HL-60 (cell line): Measurements from ENCODE around the gene CACNA1C.

Source experiments
- DNase-seq, 2 experiments: peaks; one replicate each; pipeline ENCODE4 v3.0.0-alpha.2; 2010 to 2020; ENCODE audit warnings: low read depth in 1 of 2, low spot score in 1 of 2
- H3K27ac ChIP-seq: fragments of 250-450 bp; sonication (Bioruptor Pico); replicated peaks from 2 replicates; pipeline ENCODE4 v1.5.1; 2020; ENCODE audit warnings: mild to moderate bottlenecking, moderate library complexity
- H3K27me3 ChIP-seq: fragments of 250-450 bp; sonication (Bioruptor Pico); 2 replicates; pipeline ENCODE4 v1.5.1; 2021; ENCODE audit warnings: mild to moderate bottlenecking, moderate library complexity; ENCODE audit not compliant: insufficient read depth, poor library complexity, severe bottlenecking
- H3K4me3 ChIP-seq: replicated peaks from 2 replicates; pipeline ENCODE4 v1.5.1; 2011; ENCODE audit warnings: mild to moderate bottlenecking, control low read depth, low read length; ENCODE audit not compliant: insufficient read depth
- GABPA ChIP-seq: IDR thresholded peaks from 2 replicates; pipeline ENCODE4 v1.6.1; 2012; ENCODE audit warnings: low read depth
- POLR2AphosphoS5 ChIP-seq: IDR thresholded peaks from 2 replicates; pipeline ENCODE4 v1.6.1; 2012; ENCODE audit warnings: low read depth
- SPI1 ChIP-seq: IDR thresholded peaks from 2 replicates; pipeline ENCODE4 v1.6.1; 2012; ENCODE audit warnings: low read depth, mild to moderate bottlenecking, borderline replicate concordance
- TF ChIP-seq, protein P1 (sequence below): IDR thresholded peaks from one replicate; pipeline ENCODE4 v1.5.1; 2011; ENCODE audit warnings: low read length, control low read depth, inconsistent platforms; ENCODE audit not compliant: insufficient read depth
- TF ChIP-seq, protein P2 (sequence below): IDR thresholded peaks from 2 replicates; pipeline ENCODE4 v1.6.1; 2012; ENCODE audit warnings: low read depth; ENCODE audit not compliant: insufficient replicate concordance

CACNA1C gene

DNA sequence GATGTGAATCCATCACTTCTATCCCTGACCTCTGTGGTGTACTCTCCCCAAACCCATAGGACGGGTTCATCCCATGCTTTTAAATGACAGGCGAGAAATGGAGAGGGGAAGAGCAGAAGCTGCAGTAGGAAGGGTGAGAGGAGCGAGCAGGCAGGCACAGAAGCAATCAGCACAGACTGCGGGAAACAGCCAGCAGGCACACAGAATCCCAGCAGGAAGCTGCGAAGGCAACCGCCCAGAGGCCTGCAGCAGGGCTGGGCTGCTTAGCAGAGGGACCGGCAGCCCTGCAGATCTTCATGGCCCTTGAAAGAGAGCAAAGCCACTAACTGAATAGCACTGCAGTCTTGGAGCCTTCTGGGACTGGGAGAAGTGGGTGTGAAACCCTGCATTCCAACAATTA, 455.0 kb downstream of the CACNA1C start:
- Histone ChIP-seq H3K4me3 (no peak overlapping the region), H3K27ac (no peak overlapping the region), H3K27me3 (no peaks in the 10 kb centered on the region)
- TF ChIP-seq POLR2AphosphoS5 (no peak), SPI1 (no peak), GABPA (no peak)
- TF ChIP-seq, protein P1, sequence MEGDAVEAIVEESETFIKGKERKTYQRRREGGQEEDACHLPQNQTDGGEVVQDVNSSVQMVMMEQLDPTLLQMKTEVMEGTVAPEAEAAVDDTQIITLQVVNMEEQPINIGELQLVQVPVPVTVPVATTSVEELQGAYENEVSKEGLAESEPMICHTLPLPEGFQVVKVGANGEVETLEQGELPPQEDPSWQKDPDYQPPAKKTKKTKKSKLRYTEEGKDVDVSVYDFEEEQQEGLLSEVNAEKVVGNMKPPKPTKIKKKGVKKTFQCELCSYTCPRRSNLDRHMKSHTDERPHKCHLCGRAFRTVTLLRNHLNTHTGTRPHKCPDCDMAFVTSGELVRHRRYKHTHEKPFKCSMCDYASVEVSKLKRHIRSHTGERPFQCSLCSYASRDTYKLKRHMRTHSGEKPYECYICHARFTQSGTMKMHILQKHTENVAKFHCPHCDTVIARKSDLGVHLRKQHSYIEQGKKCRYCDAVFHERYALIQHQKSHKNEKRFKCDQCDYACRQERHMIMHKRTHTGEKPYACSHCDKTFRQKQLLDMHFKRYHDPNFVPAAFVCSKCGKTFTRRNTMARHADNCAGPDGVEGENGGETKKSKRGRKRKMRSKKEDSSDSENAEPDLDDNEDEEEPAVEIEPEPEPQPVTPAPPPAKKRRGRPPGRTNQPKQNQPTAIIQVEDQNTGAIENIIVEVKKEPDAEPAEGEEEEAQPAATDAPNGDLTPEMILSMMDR: no peak
- TF ChIP-seq, protein P2, sequence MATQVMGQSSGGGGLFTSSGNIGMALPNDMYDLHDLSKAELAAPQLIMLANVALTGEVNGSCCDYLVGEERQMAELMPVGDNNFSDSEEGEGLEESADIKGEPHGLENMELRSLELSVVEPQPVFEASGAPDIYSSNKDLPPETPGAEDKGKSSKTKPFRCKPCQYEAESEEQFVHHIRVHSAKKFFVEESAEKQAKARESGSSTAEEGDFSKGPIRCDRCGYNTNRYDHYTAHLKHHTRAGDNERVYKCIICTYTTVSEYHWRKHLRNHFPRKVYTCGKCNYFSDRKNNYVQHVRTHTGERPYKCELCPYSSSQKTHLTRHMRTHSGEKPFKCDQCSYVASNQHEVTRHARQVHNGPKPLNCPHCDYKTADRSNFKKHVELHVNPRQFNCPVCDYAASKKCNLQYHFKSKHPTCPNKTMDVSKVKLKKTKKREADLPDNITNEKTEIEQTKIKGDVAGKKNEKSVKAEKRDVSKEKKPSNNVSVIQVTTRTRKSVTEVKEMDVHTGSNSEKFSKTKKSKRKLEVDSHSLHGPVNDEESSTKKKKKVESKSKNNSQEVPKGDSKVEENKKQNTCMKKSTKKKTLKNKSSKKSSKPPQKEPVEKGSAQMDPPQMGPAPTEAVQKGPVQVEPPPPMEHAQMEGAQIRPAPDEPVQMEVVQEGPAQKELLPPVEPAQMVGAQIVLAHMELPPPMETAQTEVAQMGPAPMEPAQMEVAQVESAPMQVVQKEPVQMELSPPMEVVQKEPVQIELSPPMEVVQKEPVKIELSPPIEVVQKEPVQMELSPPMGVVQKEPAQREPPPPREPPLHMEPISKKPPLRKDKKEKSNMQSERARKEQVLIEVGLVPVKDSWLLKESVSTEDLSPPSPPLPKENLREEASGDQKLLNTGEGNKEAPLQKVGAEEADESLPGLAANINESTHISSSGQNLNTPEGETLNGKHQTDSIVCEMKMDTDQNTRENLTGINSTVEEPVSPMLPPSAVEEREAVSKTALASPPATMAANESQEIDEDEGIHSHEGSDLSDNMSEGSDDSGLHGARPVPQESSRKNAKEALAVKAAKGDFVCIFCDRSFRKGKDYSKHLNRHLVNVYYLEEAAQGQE: no peak
- no peak for DNase-seq

DNA sequence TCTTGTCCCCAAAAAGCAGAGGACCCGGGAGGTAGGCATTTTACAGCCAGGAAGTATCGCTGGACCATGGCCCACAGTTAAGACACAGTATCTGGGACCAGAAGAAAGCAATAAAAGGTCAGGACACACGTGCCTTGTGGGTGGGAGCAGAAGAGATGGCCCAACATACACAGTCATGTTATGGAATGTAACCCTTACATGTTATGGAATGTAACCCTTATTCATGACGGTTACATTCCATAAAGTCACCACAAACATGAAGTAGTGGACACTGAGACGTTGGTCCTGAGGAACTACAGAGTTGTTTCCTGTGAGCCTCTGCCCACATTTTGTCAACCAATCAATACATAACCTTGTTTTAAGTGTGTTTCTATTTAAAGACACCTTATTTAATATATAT, 456.4 kb downstream of the CACNA1C start:
- TF ChIP-seq, protein P1: no peak
- TF ChIP-seq, protein P2: no peak
- no peak for TF ChIP-seq SPI1
- DNase-seq: no peak

DNA sequence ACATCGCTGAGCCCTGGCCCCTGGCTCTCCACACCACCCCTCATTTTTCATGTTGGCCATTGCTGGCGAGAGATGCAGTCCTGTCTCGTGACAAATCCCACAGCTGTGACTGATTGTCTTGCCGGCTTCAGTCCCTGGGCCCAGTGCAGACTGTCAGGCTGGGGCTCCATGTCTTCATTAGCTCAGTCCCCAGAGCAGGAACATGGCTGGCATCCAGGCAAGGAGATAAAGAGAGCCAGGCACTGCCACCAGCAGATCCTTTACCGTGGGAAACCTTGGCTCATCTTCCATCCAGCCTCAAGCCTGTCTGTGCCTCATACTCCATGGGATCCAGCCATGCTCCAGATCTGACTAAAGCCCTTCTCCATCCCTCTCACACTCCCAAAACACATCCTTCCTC, 457.3 kb downstream of the CACNA1C start:
- DNase-seq: no peak
- no peak for TF ChIP-seq POLR2AphosphoS5
- TF ChIP-seq, protein P1: no peak
- TF ChIP-seq, protein P2: no peak
- Histone ChIP-seq H3K27ac (no peak overlapping the region), H3K27me3 (no peaks in the 10 kb centered on the region), H3K4me3 (no peak overlapping the region)

More for the DNA sequence above, 456.4 kb downstream of the CACNA1C start:
- Histone ChIP-seq H3K27me3 (no peaks in the 10 kb centered on the region), H3K4me3 (no peak overlapping the region), H3K27ac (no peak overlapping the region)
